Measurements from ENCODE around the gene ITGB5.

DNA sequence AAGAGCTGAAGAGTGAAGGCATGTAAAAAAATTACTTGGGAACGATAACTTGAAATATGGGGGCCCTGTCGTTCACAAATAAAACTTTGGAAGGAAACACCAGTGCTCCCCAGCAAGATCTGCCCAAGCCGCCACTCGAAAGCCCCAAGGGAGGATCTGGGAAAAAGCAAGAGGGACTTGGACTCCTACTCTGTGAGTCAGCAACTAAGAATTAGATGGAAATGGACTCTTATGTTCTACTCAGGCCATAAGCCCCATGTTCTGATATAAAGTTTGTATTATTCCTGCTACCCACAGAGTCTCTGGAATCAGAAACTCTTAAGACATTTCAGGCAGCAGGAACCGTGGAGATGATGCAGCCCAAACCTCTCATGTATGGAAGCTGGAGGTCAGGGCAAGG, 75.7 kb downstream of the ITGB5 start:
- TF ChIP-seq, protein P1, sequence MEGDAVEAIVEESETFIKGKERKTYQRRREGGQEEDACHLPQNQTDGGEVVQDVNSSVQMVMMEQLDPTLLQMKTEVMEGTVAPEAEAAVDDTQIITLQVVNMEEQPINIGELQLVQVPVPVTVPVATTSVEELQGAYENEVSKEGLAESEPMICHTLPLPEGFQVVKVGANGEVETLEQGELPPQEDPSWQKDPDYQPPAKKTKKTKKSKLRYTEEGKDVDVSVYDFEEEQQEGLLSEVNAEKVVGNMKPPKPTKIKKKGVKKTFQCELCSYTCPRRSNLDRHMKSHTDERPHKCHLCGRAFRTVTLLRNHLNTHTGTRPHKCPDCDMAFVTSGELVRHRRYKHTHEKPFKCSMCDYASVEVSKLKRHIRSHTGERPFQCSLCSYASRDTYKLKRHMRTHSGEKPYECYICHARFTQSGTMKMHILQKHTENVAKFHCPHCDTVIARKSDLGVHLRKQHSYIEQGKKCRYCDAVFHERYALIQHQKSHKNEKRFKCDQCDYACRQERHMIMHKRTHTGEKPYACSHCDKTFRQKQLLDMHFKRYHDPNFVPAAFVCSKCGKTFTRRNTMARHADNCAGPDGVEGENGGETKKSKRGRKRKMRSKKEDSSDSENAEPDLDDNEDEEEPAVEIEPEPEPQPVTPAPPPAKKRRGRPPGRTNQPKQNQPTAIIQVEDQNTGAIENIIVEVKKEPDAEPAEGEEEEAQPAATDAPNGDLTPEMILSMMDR (IDR thresholded peaks at IDR 0.05; ENCODE audit: low read depth, low read length) = no peak
- TF ChIP-seq EZH2phosphoT487 (IDR thresholded peaks at IDR 0.05; ENCODE audit: low read depth) = no peak
